ENCODE data around the gene ELOVL5.

Gene ELOVL5

DNA sequence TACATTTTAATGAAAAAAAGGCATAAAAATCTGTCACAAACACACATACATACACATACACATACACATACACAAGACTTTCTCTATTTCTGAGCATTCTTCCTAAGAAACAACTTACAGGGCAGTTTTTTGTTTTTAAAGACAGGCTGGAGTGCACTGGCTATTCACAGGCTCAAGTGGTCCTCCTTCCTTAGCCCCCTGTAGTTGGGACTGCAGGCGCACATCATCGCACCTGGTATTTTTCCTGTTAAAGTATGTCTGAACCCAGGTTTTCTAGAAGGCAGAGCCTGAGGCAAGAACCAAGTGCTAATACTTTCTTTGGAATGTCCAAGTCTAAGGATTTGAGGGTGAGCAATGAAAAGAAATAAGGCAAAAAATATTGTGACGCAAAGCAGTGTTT, 41.3 kb upstream of the ELOVL5 start:
- TF ChIP-seq RAD21 (IDR thresholded peaks at IDR 0.05; ENCODE audit: low read depth): no peak
- no peak for TF ChIP-seq TCF12 (IDR thresholded peaks at IDR 0.05; ENCODE audit: low read depth)
- TF ChIP-seq, protein P1, sequence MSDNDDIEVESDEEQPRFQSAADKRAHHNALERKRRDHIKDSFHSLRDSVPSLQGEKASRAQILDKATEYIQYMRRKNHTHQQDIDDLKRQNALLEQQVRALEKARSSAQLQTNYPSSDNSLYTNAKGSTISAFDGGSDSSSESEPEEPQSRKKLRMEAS (IDR thresholded peaks at IDR 0.05): no peak
- no peak for TF ChIP-seq CREB1 (IDR thresholded peaks at IDR 0.05; ENCODE audit: low read depth)
- TF ChIP-seq, protein P2, sequence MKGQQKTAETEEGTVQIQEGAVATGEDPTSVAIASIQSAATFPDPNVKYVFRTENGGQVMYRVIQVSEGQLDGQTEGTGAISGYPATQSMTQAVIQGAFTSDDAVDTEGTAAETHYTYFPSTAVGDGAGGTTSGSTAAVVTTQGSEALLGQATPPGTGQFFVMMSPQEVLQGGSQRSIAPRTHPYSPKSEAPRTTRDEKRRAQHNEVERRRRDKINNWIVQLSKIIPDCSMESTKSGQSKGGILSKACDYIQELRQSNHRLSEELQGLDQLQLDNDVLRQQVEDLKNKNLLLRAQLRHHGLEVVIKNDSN (IDR thresholded peaks at IDR 0.05): no peak
- TF ChIP-seq, protein P3, sequence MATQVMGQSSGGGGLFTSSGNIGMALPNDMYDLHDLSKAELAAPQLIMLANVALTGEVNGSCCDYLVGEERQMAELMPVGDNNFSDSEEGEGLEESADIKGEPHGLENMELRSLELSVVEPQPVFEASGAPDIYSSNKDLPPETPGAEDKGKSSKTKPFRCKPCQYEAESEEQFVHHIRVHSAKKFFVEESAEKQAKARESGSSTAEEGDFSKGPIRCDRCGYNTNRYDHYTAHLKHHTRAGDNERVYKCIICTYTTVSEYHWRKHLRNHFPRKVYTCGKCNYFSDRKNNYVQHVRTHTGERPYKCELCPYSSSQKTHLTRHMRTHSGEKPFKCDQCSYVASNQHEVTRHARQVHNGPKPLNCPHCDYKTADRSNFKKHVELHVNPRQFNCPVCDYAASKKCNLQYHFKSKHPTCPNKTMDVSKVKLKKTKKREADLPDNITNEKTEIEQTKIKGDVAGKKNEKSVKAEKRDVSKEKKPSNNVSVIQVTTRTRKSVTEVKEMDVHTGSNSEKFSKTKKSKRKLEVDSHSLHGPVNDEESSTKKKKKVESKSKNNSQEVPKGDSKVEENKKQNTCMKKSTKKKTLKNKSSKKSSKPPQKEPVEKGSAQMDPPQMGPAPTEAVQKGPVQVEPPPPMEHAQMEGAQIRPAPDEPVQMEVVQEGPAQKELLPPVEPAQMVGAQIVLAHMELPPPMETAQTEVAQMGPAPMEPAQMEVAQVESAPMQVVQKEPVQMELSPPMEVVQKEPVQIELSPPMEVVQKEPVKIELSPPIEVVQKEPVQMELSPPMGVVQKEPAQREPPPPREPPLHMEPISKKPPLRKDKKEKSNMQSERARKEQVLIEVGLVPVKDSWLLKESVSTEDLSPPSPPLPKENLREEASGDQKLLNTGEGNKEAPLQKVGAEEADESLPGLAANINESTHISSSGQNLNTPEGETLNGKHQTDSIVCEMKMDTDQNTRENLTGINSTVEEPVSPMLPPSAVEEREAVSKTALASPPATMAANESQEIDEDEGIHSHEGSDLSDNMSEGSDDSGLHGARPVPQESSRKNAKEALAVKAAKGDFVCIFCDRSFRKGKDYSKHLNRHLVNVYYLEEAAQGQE (IDR thresholded peaks at IDR 0.05; ENCODE audit: low read depth): no peak
- no peak for TF ChIP-seq YY1 (IDR thresholded peaks at IDR 0.05; ENCODE audit: low read depth)
- no peak for TF ChIP-seq TEAD4 (IDR thresholded peaks at IDR 0.05)
- no peak for TF ChIP-seq FOXM1 (IDR thresholded peaks at IDR 0.05; ENCODE audit: borderline replicate concordance, low read depth)
- no peak for TF ChIP-seq NFIC (IDR thresholded peaks at IDR 0.05)
- no peak for TF ChIP-seq CEBPB (IDR thresholded peaks at IDR 0.05)
- no peak for TF ChIP-seq EP300 (IDR thresholded peaks at IDR 0.05; ENCODE audit: borderline replicate concordance)
- no peak for TF ChIP-seq EGR1 (IDR thresholded peaks at IDR 0.05)
- no peak for TF ChIP-seq ZBTB7A (IDR thresholded peaks at IDR 0.05; ENCODE audit: low read depth)
- TF ChIP-seq TAF1 (IDR thresholded peaks at IDR 0.05; ENCODE audit: low read depth): no peak

DNA sequence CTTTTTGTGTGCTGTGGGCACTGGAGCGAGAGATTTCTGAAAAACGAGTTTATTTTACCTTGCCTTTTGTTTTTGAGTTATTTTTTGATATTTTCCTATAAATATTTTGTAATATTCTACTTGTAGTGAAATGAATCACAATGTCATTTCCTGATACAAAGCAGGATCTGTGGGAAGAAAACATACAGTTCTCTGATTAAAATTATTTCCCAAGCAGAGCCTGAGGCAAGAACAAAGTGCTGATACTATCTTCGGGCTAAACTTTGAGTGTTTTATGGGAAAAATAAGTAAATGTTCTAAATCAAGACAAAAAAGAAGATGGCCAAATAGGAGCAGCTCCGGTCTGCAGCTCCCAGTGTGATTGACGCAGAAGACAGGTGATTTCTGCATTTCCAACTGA, 33.7 kb upstream of the ELOVL5 start:
- TF ChIP-seq, protein P3 (IDR thresholded peaks at IDR 0.05; ENCODE audit: low read depth): no peak
- TF ChIP-seq TCF12 (IDR thresholded peaks at IDR 0.05; ENCODE audit: low read depth) (no peak), ZBTB7A (IDR thresholded peaks at IDR 0.05; ENCODE audit: low read depth) (no peak), NFIC (IDR thresholded peaks at IDR 0.05) (no peak), EP300 (IDR thresholded peaks at IDR 0.05; ENCODE audit: borderline replicate concordance) (no peak), TEAD4 (IDR thresholded peaks at IDR 0.05) (no peak), TAF1 (IDR thresholded peaks at IDR 0.05; ENCODE audit: low read depth) (no peak), CEBPB (IDR thresholded peaks at IDR 0.05) (no peak), FOXM1 (IDR thresholded peaks at IDR 0.05; ENCODE audit: borderline replicate concordance, low read depth) (no peak), YY1 (IDR thresholded peaks at IDR 0.05; ENCODE audit: low read depth) (no peak), EGR1 (IDR thresholded peaks at IDR 0.05) (no peak), CREB1 (IDR thresholded peaks at IDR 0.05; ENCODE audit: low read depth) (no peak), RAD21 (IDR thresholded peaks at IDR 0.05; ENCODE audit: low read depth) (no peak)
- TF ChIP-seq, protein P1 (IDR thresholded peaks at IDR 0.05): no peak
- TF ChIP-seq, protein P2 (IDR thresholded peaks at IDR 0.05): no peak

DNA sequence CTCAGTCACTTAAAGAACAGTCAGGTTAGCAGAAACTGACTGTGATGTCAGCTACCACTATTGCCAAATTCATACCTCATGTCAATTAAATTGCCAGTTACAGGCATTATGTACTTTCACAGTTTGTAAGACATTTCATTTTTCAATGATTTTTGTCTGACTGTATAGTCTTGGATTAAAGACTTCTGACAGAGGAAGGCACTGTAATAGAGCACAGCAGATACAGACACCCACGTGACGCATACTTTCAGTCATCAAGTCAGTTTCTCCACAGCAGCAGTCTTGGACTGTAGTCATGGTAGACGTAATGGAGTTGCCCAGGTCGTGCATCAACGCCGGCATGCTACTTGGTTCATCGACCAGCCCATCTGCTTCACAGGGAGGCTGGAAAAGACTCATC, 29.5 kb upstream of the ELOVL5 start:
- TF ChIP-seq ZBTB7A (IDR thresholded peaks at IDR 0.05; ENCODE audit: low read depth): no peak
- TF ChIP-seq EP300 (IDR thresholded peaks at IDR 0.05; ENCODE audit: borderline replicate concordance): no peak
- TF ChIP-seq TAF1 (IDR thresholded peaks at IDR 0.05; ENCODE audit: low read depth): no peak
- TF ChIP-seq CREB1 (IDR thresholded peaks at IDR 0.05; ENCODE audit: low read depth): no peak
- TF ChIP-seq, protein P2 (IDR thresholded peaks at IDR 0.05): no peak
- TF ChIP-seq, protein P1 (IDR thresholded peaks at IDR 0.05): no peak
- TF ChIP-seq CEBPB (IDR thresholded peaks at IDR 0.05): no peak
- TF ChIP-seq RAD21 (IDR thresholded peaks at IDR 0.05; ENCODE audit: low read depth): no peak
- TF ChIP-seq TEAD4 (IDR thresholded peaks at IDR 0.05): no peak
- no peak for TF ChIP-seq EGR1 (IDR thresholded peaks at IDR 0.05)
- TF ChIP-seq YY1 (IDR thresholded peaks at IDR 0.05; ENCODE audit: low read depth): no peak
- no peak for TF ChIP-seq FOXM1 (IDR thresholded peaks at IDR 0.05; ENCODE audit: borderline replicate concordance, low read depth)
- TF ChIP-seq, protein P3 (IDR thresholded peaks at IDR 0.05; ENCODE audit: low read depth): no peak
- TF ChIP-seq NFIC (IDR thresholded peaks at IDR 0.05): no peak
- TF ChIP-seq TCF12 (IDR thresholded peaks at IDR 0.05; ENCODE audit: low read depth): no peak

Data from Ishikawa (cell line).